Left renal cortex interstitium (tissue), 4 donors: ENCODE data around the gene CD6. TPM values are rescaled to one million over a fixed set of nuclear protein-coding genes. Genes with fewer than 3 reads are reported as not detected.

Source experiments
- DNase-seq, 4 donors: peaks; one replicate each; pipeline ENCODE4 v3.0.0-alpha.2; 2013; ENCODE audit warnings: low read depth in 4 of 4, low spot score in 2 of 4, missing footprints in 1 of 4
- polyA plus RNA-seq, 4 donors: library from polyadenylated mRNA; unstranded; fragments of 120-200 nt; gene quantifications; one replicate each; pipeline ENCODE4 v1.2.1, GENCODE V29; 2013; ENCODE audit not compliant: insufficient read length in 4 of 4

The CD6 gene
- polyA plus RNA-seq, result 1 to 10 TPM in 3 of 4 donors, under 1 TPM in 1; 0.62 to 1.8 (median 1.4) TPM

DNA sequence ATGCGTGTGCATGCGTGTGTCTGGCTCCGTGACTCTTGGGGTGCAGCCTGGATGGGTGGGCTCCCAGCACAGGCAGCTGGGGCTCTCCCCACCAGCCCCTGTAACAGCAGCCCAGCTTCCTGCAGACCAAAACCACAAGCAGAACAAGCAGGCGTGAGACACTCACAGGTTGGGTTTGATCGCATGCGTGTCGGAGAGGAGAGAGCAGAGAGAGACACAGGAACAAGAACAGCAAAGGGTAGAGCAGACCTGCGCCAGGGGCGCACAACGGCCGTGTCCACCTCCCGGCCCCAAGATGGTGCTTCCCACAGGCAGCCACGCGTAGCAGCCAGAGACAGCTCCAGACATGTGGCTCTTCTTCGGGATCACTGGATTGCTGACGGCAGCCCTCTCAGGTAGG lies at the start of gene CD6:
TSS of gene CD6 (plus strand) at position 161 of the 400 bp plus-strand sequence. CDS start at position 347, 186 bp downstream.
- no peak for DNase-seq

DNA sequence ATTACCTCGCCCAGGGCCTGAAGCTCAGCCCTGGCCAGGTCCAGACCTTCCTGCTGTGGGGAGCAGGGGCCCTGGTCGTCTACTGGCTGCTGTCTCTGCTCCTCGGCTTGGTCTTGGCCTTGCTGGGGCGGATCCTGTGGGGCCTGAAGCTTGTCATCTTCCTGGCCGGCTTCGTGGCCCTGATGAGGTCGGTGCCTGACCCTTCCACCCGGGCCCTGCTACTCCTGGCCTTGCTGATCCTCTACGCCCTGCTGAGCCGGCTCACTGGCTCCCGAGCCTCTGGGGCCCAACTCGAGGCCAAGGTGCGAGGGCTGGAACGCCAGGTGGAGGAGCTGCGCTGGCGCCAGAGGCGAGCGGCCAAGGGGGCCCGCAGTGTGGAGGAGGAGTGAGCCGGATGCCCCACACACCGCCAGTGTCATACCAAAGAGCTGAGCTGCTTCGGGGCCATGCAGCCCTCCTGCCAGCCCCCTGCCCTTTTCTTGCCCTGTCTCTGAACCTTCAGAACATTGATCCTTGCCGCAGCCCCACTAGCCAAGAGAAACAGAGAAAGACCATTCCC lies 49.6 kb upstream of the CD6 start:
- no peak for DNase-seq

- DNase-seq, result no peak
These were observed 48.6 kb upstream of the CD6 start for GRCh38 chr11:60922906-60923305.

DNA sequence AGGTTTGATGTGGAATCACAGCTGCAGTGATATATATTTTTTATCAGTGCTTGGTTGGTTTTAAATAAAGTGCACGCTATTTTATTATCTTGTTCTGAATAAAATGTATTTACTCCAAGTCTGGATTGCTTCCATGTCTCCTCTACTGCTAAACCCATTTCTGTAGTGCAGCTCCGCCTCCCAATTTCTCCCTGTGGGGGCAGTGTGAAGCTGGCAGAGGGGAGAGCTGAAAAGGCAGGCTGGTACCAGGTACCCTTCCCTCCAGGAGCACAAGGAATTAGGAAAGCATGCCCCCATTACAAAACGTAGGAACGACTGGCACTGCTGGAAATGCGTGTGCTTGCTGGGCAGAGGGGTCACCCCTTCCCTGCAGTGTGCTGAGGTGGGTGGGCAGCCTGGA lies 48.2 kb upstream of the CD6 start:
- no peak for DNase-seq

DNA sequence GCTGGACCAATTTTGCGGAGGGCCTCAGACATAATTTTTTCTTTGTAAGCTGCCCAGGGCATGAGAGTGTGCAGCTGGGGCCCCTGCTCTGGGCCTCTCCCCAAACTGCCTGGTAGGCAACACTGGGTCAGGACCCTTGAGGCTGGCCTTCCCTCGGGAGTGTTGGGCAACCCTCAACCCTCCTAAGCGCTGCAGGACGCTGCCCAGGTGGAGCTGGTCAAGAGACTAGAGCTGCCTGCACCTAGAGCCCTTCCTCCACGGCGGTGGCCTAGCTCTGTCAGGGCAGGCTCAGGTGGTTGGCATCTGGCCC lies 47.7 kb upstream of the CD6 start:
- DNase-seq, result no peak

DNA sequence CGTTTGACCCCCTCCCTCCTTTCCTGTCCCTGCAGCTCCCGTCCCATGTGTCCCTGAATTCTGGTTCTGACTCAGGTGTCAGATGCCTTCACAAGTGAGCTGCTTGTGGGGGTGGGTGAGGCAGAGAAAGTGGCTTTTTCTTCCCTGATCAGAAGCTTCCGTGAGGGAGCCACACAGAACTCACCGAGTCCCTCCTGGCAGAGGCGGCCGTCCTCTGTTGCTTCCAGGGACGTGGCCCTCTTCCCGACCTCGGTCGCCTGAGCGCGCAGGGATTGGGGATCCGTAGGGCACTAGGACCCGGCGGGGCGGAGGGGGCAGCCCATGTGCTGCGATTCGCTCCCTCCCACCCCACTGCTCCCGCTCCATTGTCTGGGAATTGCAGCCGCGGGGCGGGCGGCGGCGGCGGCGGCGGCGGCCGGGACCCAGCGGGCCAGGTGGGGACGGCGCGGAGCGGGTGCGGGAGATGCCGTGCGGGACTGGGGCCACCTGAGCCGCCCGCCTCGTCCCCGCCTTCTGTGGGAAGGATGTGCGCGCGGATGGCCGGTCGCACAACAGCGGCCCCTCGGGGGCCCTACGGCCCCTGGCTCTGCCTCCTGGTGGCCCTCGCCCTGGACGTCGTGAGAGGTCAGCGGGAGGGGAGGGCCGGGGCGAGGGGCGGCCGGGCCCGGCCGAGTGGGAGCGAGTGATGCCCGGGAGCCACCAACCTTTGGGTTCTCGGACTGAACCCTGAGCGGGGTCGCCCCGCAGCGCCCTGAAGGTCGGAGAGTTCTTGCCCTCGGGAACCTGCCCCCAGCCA lies 47.2 kb upstream of the CD6 start, which contains the start of gene TMEM132A:
TSS of gene TMEM132A (plus strand) at position 351 of the 796 bp plus-strand sequence. CDS start at position 525, 174 bp downstream.
- peak in 1 of 4 donors; percentile 52 for DNase-seq

DNA sequence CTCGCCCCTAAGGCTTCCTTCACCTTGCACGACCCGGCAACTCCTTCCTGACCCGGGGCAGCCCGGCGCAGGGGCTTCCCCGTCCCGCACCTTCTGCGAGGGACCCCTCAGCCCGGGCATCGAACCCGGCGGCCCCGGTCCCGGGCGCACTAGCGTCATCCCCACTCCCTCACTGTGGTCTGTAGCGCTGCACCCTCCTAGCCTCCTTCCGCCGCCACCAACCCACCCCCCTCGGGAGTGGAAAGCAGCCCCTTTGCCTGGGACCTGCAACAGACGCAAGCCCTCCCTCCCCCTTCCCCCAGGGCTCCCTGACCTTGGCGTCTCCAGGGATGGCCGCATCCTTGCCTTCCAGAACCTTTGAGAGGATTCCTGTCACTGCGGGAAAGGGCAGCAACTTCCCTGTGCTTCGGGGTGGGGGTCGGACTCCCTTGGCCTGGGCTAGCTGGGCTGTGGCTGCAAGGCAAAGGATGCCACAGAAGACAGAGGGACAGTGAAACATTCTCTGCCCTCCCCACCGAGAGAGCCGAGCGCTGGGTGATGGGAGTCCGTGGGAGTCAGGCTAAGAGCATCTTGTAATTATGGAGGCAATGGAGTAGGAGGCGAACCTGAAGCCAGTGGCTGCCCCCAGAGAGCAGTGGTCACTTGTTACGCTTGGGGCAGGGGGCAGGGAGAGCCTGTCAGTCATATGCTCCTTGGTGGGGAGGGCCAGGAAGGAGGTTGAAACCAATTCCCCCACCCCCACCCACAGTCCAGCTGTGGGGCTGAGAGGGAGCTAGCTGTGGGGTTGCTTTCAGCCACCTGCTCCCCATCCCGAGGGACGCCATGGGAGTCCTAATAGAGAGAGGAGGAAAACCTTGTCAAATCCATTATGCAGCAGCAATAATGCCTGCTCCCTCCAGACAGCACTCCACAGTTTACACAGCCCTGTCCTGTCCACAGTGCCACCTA lies 46.3 kb upstream of the CD6 start:
- DNase-seq, result no peak

DNA sequence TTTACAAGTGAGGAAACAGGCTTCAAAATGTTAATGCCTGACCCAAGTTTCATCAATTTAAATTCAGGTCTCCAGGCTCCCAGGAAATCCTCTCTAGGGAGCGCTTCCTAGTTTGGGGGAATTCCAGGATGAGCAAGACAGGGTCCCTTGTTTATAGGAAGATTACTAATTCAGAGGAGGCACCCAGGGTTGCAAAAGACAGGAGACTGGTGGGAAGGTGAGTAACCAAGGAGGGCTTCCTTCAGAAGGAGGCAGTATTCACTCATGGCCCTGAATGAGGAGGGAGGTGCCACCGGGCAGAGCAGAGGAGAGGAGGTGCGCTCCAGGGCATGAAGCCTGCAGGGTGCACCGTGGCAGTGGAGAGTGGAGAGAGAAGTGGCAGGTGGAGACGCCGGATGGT lies 45.6 kb upstream of the CD6 start:
- no peak for DNase-seq

DNA sequence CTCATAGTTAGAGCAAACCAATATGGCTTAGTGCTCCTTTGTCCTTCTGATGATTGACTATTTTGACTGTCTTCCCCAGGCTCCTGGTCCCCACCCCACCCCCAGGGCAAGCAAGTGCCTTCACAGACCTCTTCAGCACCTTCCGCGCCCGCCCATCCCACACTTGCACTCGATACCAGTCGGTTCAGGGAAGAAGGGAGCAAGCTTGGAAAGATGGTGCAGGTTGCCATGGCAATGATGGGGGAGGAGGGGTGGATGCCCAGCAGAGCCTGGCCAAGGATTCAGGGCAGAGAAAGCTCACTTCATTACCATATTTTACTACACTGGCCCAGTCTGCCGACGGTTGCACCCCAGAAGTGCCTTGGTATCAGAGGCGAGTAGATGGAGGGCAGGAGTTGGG lies 45.0 kb upstream of the CD6 start:
- DNase-seq, result no peak

DNA sequence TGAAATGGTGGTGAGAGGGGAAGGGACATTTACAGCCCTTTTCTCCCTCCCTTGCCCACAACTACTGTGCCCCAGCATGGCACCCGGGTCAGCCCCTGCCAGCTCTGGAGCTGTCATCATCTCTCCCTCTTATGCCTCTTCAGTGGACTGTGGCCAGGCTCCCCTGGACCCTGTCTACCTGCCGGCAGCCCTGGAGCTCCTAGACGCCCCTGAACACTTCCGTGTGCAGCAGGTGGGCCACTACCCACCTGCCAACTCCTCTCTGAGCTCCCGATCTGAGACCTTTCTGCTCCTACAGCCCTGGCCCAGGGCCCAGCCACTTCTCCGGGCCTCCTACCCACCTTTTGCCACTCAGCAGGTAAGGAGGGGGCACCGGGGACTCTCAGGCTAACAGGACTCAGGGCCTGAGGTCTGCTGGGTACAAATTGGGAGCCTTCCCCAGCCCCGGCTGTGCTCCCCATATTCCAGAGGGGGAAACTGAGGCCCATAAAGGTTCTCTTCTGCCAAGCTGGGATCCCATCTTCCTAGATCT lies 44.4 kb upstream of the CD6 start:
- no peak for DNase-seq

- no peak for DNase-seq
These were observed 43.9 kb upstream of the CD6 start for GRCh38 chr11:60927600-60927999.

DNA sequence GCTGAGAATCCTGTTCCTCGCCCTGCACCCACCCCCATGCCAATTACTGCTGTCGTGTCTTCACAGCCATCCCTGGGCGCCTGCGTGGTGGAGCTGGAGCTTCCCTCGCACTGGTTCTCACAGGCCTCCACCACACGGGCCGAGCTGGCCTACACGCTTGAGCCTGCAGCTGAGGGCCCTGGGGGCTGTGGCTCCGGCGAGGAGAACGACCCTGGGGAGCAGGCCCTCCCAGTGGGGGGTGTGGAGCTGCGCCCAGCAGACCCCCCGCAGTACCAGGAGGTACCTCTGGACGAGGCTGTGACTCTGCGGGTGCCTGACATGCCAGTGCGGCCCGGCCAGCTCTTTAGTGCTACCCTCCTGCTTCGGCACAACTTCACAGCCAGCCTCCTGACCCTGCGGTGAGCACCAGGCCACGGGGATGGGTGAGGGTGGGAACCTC lies 42.9 kb upstream of the CD6 start:
- no peak for DNase-seq

DNA sequence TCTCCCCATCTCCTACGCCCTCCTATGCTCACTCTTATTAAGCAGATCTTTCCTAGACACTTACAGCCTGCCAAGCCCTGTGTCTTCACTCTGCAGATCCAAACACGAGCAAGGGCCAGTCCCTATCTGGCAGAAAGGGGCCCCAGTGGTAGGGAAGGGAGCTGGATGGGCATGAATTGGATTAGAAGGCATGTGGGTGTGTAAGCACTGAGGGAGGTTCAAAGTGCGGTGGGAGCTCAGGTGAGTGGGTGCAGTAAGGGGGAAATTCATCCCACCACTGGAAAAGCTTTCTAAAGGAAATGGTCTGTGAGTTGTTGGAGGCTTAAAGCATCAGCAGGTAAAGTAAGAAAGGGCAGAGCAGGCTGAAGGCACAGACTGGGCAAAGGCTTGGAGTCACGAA lies 41.7 kb upstream of the CD6 start:
- DNase-seq, result no peak

DNA sequence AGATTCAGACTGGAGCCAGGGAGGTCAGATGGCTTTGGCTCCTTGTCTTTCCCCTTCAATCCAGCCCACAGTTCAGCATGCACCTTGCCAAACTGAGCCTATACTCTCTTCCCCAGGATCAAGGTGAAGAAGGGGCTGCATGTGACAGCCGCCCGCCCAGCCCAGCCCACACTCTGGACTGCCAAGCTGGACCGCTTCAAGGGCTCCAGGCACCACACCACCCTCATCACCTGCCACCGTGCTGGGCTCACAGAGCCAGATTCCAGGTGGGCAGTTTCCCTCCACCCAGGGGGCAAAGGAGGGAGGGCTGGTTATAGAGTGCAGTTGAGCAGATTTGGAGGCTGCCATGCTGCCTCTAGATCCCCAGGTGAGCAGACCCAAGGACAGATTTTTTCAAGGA lies 41.1 kb upstream of the CD6 start:
- no peak for DNase-seq

GRCh38 chr11:60931917-60932316 lies 39.6 kb upstream of the CD6 start:
- no peak for DNase-seq

- DNase-seq, result no peak
These were observed 38.7 kb upstream of the CD6 start for GRCh38 chr11:60932605-60933356.

DNA sequence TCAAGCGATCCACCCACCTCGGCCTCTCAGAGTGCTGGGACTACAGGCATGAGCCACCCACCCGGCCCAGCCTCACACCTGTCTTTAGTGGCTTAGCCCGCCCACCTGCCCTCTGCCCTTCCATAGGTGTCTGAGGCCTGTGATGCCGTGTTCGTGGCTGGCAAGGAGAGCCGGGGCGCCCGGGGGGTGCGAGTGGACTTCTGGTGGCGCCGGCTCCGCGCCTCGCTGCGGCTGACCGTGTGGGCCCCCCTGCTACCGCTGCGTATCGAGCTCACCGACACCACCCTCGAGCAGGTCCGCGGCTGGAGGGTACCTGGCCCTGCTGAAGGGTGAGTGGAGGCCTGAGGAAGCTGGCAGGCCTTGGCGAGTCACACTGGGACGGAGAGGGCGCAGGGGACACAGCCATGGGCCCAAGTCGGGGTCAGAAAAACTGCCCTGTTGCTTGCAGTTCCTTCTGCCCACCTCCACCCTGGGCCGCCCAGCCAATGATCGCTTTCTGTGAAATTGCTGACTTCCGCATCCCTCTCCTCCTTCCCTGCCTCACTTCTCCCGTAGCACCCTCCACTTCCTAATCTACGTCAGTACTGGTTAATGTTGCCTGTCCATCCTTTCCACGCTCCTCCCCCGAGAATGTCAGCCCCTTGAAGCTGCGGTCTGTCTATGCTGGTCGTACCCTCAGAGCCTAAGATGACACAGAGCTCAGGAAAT lies 37.9 kb upstream of the CD6 start:
- DNase-seq, result no peak

- DNase-seq, result no peak
These were observed 37.2 kb upstream of the CD6 start for GRCh38 chr11:60934124-60934789.
